ENCODE data around the gene MBD3L2.
"Not testable (repeated sequence)": the region's sequence is repeated elsewhere in the genome, so short reads cannot be mapped to it uniquely, and the experiment has no call there.

The MBD3L2 gene

DNA sequence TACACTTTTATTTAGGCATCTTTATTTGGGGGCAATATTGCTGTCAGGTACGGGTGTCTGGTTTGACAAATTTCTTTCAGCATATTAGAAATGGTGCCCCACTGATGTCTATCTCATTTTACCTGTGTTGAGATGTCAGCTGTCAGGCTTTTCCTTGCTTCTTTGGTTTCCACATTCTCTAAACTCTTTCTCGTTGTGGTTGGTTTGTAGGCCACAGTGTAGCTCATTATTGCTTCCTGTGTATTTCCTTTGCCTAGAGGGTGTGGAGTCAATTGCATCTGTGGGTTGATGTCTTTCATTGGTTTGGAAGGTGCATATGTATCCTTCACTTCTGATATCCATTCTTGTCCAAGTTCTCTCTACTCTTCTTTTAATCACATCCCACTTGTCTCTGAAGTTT lies 10.9 kb downstream of the MBD3L2 start:
- not testable (repeated sequence) for DNase-seq (ENCODE audit: low read depth in 1 of 2, low spot score in 1 of 2)

GRCh38 chr19:7063339-7063738 lies 14.2 kb downstream of the MBD3L2 start:
- no peak for DNase-seq (ENCODE audit: low read depth in 1 of 2, low spot score in 1 of 2)

GRCh38 chr19:7063764-7064418 lies 14.8 kb downstream of the MBD3L2 start:
- DNase-seq (ENCODE audit: low read depth in 1 of 2, low spot score in 1 of 2), result no peak

GRCh38 chr19:7067122-7067521 lies 18.0 kb downstream of the MBD3L2 start:
- not testable (repeated sequence) for DNase-seq (ENCODE audit: low read depth in 1 of 2, low spot score in 1 of 2)

- no peak for DNase-seq (ENCODE audit: low read depth in 1 of 2, low spot score in 1 of 2)
Observed at GRCh38 chr19:7067716-7068115, 18.6 kb downstream of the MBD3L2 start.

DNA sequence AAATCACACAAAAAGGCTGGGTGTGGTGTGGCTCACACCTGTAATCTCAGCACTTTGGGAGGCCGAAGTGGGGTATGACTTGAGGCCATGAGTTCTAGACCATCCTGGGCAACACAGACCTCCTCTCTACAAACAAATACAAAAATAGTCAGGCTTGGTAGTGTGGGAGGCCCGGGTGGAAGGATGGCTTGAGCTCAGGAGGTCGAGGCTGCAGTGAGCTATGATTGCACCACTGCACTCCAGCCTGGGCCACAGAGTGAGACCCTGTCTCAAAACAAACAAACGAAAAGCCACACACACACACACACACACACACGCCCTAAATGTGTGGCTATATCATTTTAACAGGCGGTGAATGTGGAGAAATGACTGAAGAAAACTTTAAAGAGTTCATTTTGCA lies 19.5 kb downstream of the MBD3L2 start:
- DNase-seq (ENCODE audit: low read depth in 1 of 2, low spot score in 1 of 2), result no peak

- DNase-seq (ENCODE audit: low read depth in 1 of 2, low spot score in 1 of 2), result peak; percentile 96 to 99
Observed at GRCh38 chr19:7069042-7069903, 20.2 kb downstream of the MBD3L2 start, which contains the start of gene ZNF557. ZNF557 (plus strand) TSS chr19:7069703; CDS start chr19:7075075, 5,372 bp downstream.

DNA sequence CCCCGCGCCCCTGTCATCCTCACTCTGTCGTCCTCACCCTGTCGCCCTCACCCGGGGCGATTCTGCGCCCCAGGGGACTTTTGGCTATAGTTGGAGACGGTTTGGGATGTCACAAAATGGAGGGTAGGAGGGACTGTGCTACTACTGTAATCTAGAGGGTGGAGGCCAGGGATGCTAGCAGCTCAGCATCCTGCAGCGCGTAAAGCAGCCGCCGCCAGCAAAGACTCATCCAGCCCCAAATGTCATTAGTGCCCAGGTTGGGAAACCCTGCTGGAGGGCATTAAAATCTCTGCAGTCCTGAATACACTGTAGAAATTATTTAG lies 20.7 kb downstream of the MBD3L2 start:
- no peak for DNase-seq (ENCODE audit: low read depth in 1 of 2, low spot score in 1 of 2)

DNA sequence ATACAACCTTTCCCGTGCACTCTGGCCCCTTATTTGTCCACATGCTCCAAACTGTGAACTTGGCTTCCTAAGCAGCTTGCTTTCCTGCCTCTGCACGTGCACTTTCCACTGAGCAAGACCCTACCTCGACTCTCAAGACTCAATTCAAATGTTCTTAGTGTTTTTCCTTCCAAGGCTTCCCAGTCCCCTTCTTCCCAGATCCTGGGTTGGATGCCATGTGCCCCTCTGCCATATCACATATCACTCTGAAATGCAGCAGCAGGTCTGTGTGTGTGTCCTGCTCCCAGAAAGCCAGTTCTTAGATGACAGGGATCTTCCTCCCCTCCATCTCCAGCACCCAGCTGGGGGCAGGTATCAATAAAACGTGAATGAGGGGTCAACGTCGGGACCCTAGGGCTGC lies 23.4 kb downstream of the MBD3L2 start:
- no peak for DNase-seq (ENCODE audit: low read depth in 1 of 2, low spot score in 1 of 2)

GRCh38 chr19:7074705-7075282 lies 25.7 kb downstream of the MBD3L2 start:
- no peak for DNase-seq (ENCODE audit: low read depth in 1 of 2, low spot score in 1 of 2)

DNA sequence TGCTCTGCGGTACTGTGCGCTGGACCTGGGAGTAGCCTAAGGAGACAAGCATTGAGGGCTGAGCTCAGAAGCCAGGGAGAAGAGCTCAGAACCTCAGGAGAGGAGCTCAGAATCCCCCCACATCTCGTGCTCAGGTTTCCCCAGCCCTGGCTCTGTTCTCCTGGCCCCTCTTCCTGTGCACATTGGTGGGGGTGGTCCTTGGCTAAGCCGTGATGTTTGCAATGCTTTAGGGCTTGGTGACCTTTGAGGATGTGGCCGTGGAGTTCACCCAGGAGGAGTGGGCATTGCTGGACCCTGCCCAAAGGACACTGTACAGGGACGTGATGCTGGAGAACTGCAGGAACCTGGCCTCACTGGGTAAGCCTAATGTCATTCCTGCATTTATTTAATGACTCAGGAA lies 27.0 kb downstream of the MBD3L2 start:
- DNase-seq (ENCODE audit: low read depth in 1 of 2, low spot score in 1 of 2), result no peak

DNA sequence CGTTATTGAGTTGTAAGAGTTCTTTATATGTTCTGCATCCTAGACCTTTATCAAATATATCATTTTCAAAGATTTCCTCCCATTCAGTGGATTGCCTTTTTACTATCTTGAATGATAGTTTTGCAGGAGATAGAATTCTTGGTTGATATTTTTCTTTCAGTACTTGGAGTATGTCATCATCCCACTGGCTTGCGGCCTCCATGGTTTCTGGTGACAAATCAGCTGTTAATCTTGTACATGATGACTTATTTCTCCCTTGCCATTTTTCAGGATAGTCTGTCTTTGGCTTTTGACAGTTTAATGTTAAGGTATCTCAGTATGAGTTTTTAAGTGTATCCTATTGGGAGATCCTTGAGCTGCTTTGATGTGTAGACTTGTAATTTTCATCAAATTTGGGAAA lies 28.9 kb downstream of the MBD3L2 start:
- DNase-seq (ENCODE audit: low read depth in 1 of 2, low spot score in 1 of 2), result no peak

GRCh38 chr19:7083076-7083956 lies 34.2 kb downstream of the MBD3L2 start:
- DNase-seq (ENCODE audit: low read depth in 1 of 2, low spot score in 1 of 2), result no peak

DNA sequence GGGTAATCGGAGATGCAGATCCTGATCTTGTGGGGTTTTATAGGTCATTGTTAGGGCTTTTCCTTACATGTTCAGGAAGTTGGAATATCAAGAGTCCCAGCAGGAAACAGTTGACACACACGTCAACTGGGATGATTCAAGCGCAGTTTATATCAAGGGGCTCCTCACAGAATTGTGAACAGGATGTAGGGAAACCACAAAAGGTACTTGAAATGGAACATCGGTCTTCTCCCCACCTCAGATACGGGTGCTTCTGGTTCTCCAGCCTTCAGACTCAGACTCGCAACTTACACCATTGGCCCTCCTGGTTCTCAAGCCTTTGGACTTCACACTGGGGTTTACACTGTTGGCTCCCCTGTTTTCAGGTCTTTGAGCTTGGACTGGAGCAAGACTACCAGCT lies 39.9 kb downstream of the MBD3L2 start:
- no peak for DNase-seq (ENCODE audit: low read depth in 1 of 2, low spot score in 1 of 2)

GRCh38 chr19:7098096-7098495 lies 49.0 kb downstream of the MBD3L2 start:
- no peak for DNase-seq (ENCODE audit: low read depth in 1 of 2, low spot score in 1 of 2)

GRCh38 chr19:7098701-7099596 lies 49.8 kb downstream of the MBD3L2 start:
- peak; percentile 79 to 83 for DNase-seq (ENCODE audit: low read depth in 1 of 2, low spot score in 1 of 2)

GRCh38 chr19:7099597-7099921 lies 50.4 kb downstream of the MBD3L2 start:
- no peak for DNase-seq (ENCODE audit: low read depth in 1 of 2, low spot score in 1 of 2)

Data from activated CD4-positive, alpha-beta T cell treated with anti-CD3 and anti-CD28 coated beads, Interleukin-2, amount 50 U/mL, for 24 hours (primary cell).